ENCODE data around the gene ZFAND2A. TPM values are rescaled to one million over a fixed set of nuclear protein-coding genes. Genes with fewer than 3 reads are reported as not detected.

ZFAND2A gene
- total and polyA plus RNA-seq, 2 experiments from 2014 or later: 15.3 to 29.2 TPM

DNA sequence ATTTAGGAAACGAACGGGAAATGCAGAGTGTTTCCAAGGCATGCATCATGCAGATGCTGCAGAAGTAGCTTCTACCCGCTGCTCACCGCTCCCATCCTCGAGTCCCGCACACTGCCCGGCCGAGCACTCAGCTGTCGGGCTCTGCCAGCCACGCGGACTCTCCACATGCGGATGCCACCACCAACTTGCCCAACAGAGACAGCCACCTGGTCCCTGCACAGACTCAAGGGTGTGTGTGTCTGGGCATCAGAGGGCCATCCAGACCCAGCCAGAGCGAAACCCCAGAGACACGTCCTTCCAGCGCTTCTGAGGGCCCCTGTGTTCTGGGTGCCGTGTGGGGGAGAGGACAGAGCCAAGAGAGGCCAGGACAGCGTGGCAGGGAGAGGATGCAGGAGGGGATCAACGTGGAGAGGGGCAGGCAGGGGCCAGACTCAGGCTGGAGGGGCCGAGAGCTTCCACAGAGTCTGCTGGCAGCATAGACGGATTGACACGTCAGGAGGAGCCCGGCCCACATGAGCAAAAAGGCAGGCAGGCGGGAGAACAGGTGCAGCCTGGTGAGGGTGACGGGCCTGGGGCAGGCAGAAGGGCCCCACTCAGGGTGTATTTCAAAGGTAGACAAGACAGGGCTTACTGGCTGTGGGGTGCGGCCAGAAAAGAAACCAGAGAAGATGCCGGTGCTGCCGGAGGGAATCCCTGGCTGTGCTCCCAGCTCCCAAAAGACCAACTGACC is 53.8 kb downstream of the ZFAND2A start (continued):
- TF ChIP-seq, protein P1, sequence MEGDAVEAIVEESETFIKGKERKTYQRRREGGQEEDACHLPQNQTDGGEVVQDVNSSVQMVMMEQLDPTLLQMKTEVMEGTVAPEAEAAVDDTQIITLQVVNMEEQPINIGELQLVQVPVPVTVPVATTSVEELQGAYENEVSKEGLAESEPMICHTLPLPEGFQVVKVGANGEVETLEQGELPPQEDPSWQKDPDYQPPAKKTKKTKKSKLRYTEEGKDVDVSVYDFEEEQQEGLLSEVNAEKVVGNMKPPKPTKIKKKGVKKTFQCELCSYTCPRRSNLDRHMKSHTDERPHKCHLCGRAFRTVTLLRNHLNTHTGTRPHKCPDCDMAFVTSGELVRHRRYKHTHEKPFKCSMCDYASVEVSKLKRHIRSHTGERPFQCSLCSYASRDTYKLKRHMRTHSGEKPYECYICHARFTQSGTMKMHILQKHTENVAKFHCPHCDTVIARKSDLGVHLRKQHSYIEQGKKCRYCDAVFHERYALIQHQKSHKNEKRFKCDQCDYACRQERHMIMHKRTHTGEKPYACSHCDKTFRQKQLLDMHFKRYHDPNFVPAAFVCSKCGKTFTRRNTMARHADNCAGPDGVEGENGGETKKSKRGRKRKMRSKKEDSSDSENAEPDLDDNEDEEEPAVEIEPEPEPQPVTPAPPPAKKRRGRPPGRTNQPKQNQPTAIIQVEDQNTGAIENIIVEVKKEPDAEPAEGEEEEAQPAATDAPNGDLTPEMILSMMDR (conservative IDR thresholded peaks at IDR 0.05; ENCODE audit: low read depth in 2 of 2): no peak
- TF ChIP-seq STAT1 (IDR thresholded peaks at IDR 0.05; ENCODE audit: unreplicated experiment) (no peak), ZNF114 (CRISPR knock-in tag; IDR thresholded peaks at IDR 0.05) (no peak), EZH2phosphoT487 (IDR thresholded peaks at IDR 0.05; ENCODE audit: unreplicated experiment) (no peak), ZNF331 (CRISPR knock-in tag; IDR thresholded peaks at IDR 0.05; ENCODE audit: low read depth) (no peak), REST (IDR thresholded peaks at IDR 0.05; ENCODE audit: unreplicated experiment) (no peak)
- TF ChIP-seq, protein P2, sequence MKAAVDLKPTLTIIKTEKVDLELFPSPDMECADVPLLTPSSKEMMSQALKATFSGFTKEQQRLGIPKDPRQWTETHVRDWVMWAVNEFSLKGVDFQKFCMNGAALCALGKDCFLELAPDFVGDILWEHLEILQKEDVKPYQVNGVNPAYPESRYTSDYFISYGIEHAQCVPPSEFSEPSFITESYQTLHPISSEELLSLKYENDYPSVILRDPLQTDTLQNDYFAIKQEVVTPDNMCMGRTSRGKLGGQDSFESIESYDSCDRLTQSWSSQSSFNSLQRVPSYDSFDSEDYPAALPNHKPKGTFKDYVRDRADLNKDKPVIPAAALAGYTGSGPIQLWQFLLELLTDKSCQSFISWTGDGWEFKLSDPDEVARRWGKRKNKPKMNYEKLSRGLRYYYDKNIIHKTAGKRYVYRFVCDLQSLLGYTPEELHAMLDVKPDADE (IDR thresholded peaks at IDR 0.05): no peak

DNA sequence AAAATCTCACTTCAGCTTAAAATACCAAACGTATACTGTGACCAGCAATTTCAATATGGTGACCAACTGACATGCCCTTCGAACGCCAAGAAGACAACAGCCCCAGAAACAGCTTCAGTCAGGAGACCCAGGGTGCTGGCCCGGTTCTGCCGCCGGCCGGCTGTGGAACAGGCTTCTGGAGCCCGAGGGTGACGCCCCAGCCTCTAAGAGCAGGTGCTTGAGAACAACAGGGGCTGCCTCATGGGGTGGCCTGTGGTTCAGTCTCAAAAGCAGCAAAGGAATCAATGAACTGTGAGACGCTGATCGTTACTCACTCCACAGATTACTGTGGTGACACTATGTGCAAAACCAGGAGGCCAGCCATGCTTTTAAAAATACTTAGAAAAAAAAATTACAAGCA is 54.8 kb downstream of the ZFAND2A start:
- Histone ChIP-seq H3F3A (replicated peaks; ENCODE audit: low read depth) (no peaks in the 10 kb centered on the region), H3K4me1 (ENCODE audit: insufficient read depth) (no peaks in the 10 kb centered on the region), H3K79me2 (replicated peaks; ENCODE audit: insufficient read depth) (peaks cover 50% of the 10 kb centered on the region), H2AFZ (no peak overlapping the region), H3K4me3 (no peak overlapping the region), H4K20me1 (replicated peaks; ENCODE audit: insufficient read depth) (no peaks in the 10 kb centered on the region; the same call in none of the 2 replicates), H3K36me3 (ENCODE audit: insufficient read depth) (no peaks in the 10 kb centered on the region), H3K27ac (ENCODE audit: low read depth) (peak overlapping the region; percentile 50; the same call in 1 of the 2 replicates), H3K9me2 (ENCODE audit: insufficient read depth) (no peaks in the 10 kb centered on the region), H3K27me3 (ENCODE audit: insufficient read depth) (no peaks in the 10 kb centered on the region), H3K4me2 (no peak overlapping the region)
- no peaks in the 10 kb centered on the region; the same call in 2 of the 3 replicates for H3K36me3 Mint-ChIP-seq (ENCODE audit: low read depth)
- ATAC-seq (no peak), DNase-seq (ENCODE audit: low spot score) (no peak)
- no peaks in the 10 kb centered on the region; the same call in 2 of the 3 replicates for H3K4me1 Mint-ChIP-seq
- TF ChIP-seq, protein P2 (IDR thresholded peaks at IDR 0.05): no peak
- TF ChIP-seq POLR2AphosphoS5 (IDR thresholded peaks at IDR 0.05; ENCODE audit: low read depth) (no peak), STAT1 (IDR thresholded peaks at IDR 0.05; ENCODE audit: unreplicated experiment) (no peak)
- H3K27me3 Mint-ChIP-seq (ENCODE audit: insufficient read depth, low read depth, poor library complexity): peaks cover 4% of the 10 kb centered on the region
- H3K4me3 Mint-ChIP-seq: no peak overlapping the region
- no peaks in the 10 kb centered on the region for H3K9me3 Mint-ChIP-seq
- H3K27ac Mint-ChIP-seq: no peak overlapping the region

All from GM23338 (cell line).